ENCODE results near the gene TBC1D19.

Gene TBC1D19

DNA sequence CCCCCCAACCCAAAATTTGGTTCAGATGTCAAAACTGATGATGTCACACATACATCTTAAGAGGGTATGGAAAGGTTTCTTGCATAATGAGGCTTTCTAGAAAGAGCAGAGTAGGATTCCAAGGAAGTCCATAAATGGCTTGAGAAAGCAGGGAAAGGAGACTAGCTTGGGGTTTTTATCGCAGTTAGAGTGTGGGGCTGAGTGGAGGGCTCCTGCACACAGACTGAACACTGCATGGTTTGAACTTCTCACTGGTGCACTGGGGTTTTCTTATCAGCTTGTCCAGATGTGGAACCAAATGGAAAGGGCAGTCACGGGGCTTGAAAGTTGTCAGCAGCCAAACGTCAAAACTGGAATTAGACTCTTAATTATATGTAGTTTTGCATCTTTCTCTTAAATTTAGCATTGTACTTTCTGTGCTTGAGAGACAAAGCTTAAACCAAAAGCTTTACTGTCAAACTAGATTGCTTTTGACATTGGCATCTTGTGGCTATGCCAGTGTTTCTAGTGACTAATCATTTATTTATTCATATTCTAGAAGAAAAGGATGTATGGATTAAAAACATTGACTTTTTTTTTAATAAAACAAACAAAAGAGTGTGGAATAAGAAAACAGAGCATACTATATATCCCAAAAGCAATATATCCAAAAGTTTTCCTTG is 198.4 kb downstream of the TBC1D19 start:
- no peak for TF ChIP-seq MYC (IDR thresholded peaks at IDR 0.05; ENCODE audit: low read depth, low read length)
- TF ChIP-seq, protein P1, sequence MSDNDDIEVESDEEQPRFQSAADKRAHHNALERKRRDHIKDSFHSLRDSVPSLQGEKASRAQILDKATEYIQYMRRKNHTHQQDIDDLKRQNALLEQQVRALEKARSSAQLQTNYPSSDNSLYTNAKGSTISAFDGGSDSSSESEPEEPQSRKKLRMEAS (IDR thresholded peaks at IDR 0.05; ENCODE audit: low read depth, low read length) = no peak
- no peak for TF ChIP-seq POLR2A (IDR thresholded peaks at IDR 0.05; ENCODE audit: extremely low read depth, insufficient read length)
- TF ChIP-seq, protein P2, sequence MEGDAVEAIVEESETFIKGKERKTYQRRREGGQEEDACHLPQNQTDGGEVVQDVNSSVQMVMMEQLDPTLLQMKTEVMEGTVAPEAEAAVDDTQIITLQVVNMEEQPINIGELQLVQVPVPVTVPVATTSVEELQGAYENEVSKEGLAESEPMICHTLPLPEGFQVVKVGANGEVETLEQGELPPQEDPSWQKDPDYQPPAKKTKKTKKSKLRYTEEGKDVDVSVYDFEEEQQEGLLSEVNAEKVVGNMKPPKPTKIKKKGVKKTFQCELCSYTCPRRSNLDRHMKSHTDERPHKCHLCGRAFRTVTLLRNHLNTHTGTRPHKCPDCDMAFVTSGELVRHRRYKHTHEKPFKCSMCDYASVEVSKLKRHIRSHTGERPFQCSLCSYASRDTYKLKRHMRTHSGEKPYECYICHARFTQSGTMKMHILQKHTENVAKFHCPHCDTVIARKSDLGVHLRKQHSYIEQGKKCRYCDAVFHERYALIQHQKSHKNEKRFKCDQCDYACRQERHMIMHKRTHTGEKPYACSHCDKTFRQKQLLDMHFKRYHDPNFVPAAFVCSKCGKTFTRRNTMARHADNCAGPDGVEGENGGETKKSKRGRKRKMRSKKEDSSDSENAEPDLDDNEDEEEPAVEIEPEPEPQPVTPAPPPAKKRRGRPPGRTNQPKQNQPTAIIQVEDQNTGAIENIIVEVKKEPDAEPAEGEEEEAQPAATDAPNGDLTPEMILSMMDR (IDR thresholded peaks at IDR 0.05; ENCODE audit: low read depth, low read length) = no peak
- DNase-seq (ENCODE audit: low read depth) = no peak
- no peak overlapping the region for H3K4me3 ChIP-seq (ENCODE audit: low read depth, low read length)

DNA sequence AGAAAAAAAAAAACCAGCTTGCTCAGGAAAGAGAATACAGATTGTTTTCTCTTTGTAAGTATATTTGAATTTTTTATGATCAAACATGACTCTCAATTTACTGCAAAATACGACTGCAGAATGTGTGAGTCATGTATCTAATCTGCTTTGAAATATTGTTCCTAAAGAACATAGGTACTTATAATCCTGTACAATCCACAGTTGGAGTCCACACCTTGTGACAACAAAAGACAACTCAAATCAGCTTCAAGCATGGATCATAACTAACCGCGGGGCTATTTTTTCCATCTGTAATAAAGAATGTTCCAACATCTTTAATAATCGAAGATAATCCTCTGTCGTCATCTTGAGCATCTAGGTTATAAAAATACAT is 198.9 kb downstream of the TBC1D19 start:
- no peak for DNase-seq (ENCODE audit: low read depth)
- TF ChIP-seq, protein P1 (IDR thresholded peaks at IDR 0.05; ENCODE audit: low read depth, low read length) = no peak
- TF ChIP-seq POLR2A (IDR thresholded peaks at IDR 0.05; ENCODE audit: extremely low read depth, insufficient read length) (no peak), MYC (IDR thresholded peaks at IDR 0.05; ENCODE audit: low read depth, low read length) (no peak)
- TF ChIP-seq, protein P2 (IDR thresholded peaks at IDR 0.05; ENCODE audit: low read depth, low read length) = no peak
- no peak overlapping the region for H3K4me3 ChIP-seq (ENCODE audit: low read depth, low read length)

DNA sequence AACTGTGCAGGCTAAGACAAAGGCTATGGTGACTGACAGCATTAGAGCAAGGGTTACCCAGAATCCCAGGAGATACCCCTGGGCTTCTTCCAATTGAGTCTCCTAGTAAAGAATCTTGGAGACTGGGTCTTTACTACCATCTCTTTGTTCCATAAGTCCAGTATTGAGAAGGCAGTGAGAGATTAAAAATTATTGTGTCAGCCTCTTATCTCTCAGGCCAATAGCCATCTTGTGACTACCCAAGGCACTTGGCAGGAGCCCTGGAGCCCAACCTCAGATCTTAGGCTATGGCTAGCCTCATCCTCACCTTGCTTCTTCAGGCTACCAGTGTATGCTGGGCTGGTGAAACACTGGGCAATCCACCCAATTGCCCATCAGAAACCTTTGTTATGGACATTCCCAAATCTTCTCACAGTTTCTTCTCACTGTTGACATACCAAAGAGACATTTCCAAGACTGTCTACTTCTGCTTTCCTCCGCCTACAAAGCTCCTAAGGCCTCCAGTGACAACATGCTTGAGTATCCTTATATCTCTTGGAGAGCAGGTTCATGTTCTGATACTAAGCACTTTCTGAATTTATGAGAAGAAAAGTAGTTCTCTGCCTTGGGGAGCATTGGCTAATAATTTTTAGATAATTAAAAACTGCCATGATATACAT is 200.5 kb downstream of the TBC1D19 start:
- no peak for DNase-seq (ENCODE audit: low read depth)
- no peak overlapping the region for H3K4me3 ChIP-seq (ENCODE audit: low read depth, low read length)
- TF ChIP-seq MYC (IDR thresholded peaks at IDR 0.05; ENCODE audit: low read depth, low read length) (no peak), POLR2A (IDR thresholded peaks at IDR 0.05; ENCODE audit: extremely low read depth, insufficient read length) (no peak)
- TF ChIP-seq, protein P1 (IDR thresholded peaks at IDR 0.05; ENCODE audit: low read depth, low read length) = no peak
- TF ChIP-seq, protein P2 (IDR thresholded peaks at IDR 0.05; ENCODE audit: low read depth, low read length) = no peak

DNA sequence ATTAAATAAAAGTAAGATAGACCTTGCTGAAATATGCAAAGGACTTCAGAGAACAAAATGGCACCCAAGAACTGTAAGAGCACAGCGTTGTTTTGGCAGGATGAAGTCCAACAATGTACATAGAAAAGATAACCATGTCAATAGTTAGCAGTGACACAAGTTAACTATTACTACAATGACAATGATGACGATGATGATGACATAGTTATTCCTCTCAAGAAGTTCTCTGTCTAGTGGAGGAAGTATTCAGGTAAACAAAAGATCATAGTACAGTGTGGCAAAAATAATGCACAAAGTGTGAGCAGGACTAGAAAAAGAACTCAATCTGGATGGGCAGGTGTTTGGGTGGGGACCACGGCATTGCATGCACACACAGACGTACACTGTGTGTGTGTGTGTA is 201.4 kb downstream of the TBC1D19 start:
- DNase-seq (ENCODE audit: low read depth) = no peak
- TF ChIP-seq, protein P2 (IDR thresholded peaks at IDR 0.05; ENCODE audit: low read depth, low read length) = no peak
- TF ChIP-seq POLR2A (IDR thresholded peaks at IDR 0.05; ENCODE audit: extremely low read depth, insufficient read length) (no peak), MYC (IDR thresholded peaks at IDR 0.05; ENCODE audit: low read depth, low read length) (no peak)
- TF ChIP-seq, protein P1 (IDR thresholded peaks at IDR 0.05; ENCODE audit: low read depth, low read length) = no peak
- no peak overlapping the region for H3K4me3 ChIP-seq (ENCODE audit: low read depth, low read length)

DNA sequence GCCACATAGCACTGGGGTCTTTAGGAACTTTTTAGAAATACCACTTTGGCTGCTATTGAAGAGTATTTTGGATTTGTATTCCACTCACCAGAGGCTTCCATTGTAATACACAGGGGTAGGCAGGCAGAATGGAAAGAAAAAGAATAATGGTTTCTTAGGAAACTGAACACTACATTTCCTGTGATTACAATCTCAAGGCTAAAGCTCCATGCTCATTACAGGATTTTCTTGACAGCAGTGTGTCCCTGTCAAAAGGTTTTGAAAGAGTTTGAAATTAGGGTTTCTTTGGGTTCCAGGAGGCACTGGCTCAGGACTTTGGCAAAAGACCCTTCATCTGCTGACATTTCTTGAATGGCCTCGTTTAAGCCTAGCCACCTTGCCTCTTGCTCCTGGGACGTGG is 201.9 kb downstream of the TBC1D19 start:
- TF ChIP-seq MYC (IDR thresholded peaks at IDR 0.05; ENCODE audit: low read depth, low read length) (no peak), POLR2A (IDR thresholded peaks at IDR 0.05; ENCODE audit: extremely low read depth, insufficient read length) (no peak)
- TF ChIP-seq, protein P1 (IDR thresholded peaks at IDR 0.05; ENCODE audit: low read depth, low read length) = no peak
- TF ChIP-seq, protein P2 (IDR thresholded peaks at IDR 0.05; ENCODE audit: low read depth, low read length) = no peak
- no peak for DNase-seq (ENCODE audit: low read depth)
- H3K4me3 ChIP-seq (ENCODE audit: low read depth, low read length) = no peak overlapping the region
